Ovary (tissue), 9 donors: Measurements from ENCODE around the gene SLC9A2. TPM values are rescaled to one million over a fixed set of nuclear protein-coding genes. Genes with fewer than 3 reads are reported as not detected.

ENCODE experiments used
- DNase-seq, 5 donors: peaks; one replicate each; pipeline ENCODE4 v3.0.0-alpha.2; 2019 to 2020
- H3K27ac ChIP-seq, 2 donors: fragments of 200-600 bp; one replicate each; pipeline versions ENCODE4 v1.5.1 to v1.8.0; 2019 to 2022
- H3K27me3 ChIP-seq: fragments of 200-600 bp; one replicate; pipeline ENCODE4 v1.8.0; 2022
- H3K36me3 ChIP-seq: fragments of 200-600 bp; sonication (generic); one replicate; pipeline ENCODE4 v1.5.1; 2019
- H3K4me1 ChIP-seq: one replicate; pipeline ENCODE4 v1.8.1; 2013; ENCODE audit warnings: mild to moderate bottlenecking, moderate library complexity; ENCODE audit not compliant: insufficient read depth
- H3K4me3 ChIP-seq: fragments of 200-600 bp; sonication (generic); one replicate; pipeline ENCODE4 v1.5.1; 2017
- H3K9me3 ChIP-seq, 2 donors: fragments of 200-600 bp in 1 of 2; sonication (generic) in 1 of 2; one replicate each; pipeline versions ENCODE4 v1.5.1 to v1.8.1; 2013 to 2019; ENCODE audit warnings: mild to moderate bottlenecking in 1 of 2, moderate library complexity in 1 of 2
- EP300 ChIP-seq: sonication (generic); formaldehyde crosslinking; IDR thresholded peaks from one replicate; pipeline ENCODE4 v1.6.1; 2017; ENCODE audit warnings: antibody characterized with exemption
- POLR2A ChIP-seq: fragments of 450-650 bp; IDR thresholded peaks from one replicate; pipeline ENCODE4 v1.6.1; 2017; ENCODE audit warnings: antibody characterized with exemption, mild to moderate bottlenecking, moderate library complexity
- WGBS, 3 donors: extraction: QIAGEN DNeasy Blood & Tissue Kit in 1 of 3; methylation state at CpG; one replicate each; pipeline versions ENCODE4 v1.1.5 to v1.1.7; 2013 to 2017; 5-methylcytosine and 5-hydroxymethylcytosine counted together
- intact Hi-C, 4 donors: fragments of 100-400 bp; cut with DNase I; formaldehyde crosslinking; loops; one replicate each; pipeline versions ENCODE4 v1.11.0 to v1.15.1; 2022 to 2023
- polyA plus RNA-seq, 2 donors: library from polyadenylated mRNA; stranded (reverse); fragments of 200-250 nt in 1 of 2; fragments of 350-450 nt in 1 of 2; fragmentation: Illumina TruSeq in 1 of 2; extraction: RNeasy Lipid Tissue Mini Kit (QIAGEN cat#74804) in 1 of 2; gene quantifications; one replicate each; pipeline ENCODE4 v1.2.3, GENCODE V29; 2013 to 2014
- total RNA-seq, 7 donors: library from RNA; depleted of rRNA in 2 of 7; stranded (reverse); fragments of >200 nt in 2 of 7; fragmentation: NEBNext Ultra II Directional in 3 of 7; extraction: Animal tissue kit (Norgen Biotek cat#: 25700) in 3 of 7; gene quantifications; one replicate each; pipeline versions ENCODE4 v1.1.0 to v1.2.4, GENCODE V29; 2016 to 2023
- TF ChIP-seq, protein P1 (sequence below), 3 donors: fragments of 450-650 bp in 2 of 3; fragments of 200-600 bp in 1 of 3; IDR thresholded peaks; one replicate each; pipeline versions ENCODE4 v1.5.1 to v1.8.0; 2016 to 2022; ENCODE audit warnings: antibody characterized with exemption in 3 of 3, mild to moderate bottlenecking in 1 of 3
- donor health status: DM: no; HTN: no; CAD: no; lungs with moderate emphysema.
- donor health status: DM: no; HTN: no; CAD: no.
- donor health status: Bipolar disorder and iron deficiency.
- donor health status: DM: yes; HTN: yes; CAD: no.
- donor health status: DM: no; HTN: no; CAD: no.
- donor health status: DM: yes; HTN: yes; CAD: no.

The SLC9A2 gene
- total and polyA plus RNA-seq, 9 donors = 0.08 to 0.46 (median 0.15) TPM; not detected in 5

DNA sequence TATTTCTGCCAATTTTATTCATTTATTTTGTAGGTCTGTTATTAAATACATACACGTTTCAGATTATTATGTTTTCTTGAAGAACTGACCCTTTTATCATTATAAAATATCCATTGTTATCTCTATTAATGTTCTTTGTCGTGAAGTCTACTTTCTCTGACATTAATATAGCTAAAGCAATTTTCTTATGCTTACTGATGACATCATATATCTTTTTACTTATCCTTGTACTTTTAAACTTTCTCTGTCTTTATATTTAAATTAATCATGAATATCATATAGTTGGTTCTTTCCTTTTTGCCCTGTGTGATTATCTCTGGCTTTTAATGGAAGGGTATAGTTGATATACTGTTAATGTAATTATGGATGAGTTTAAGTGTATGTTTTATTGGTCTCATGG lies 36.5 kb upstream of the SLC9A2 start:
- intact Hi-C loops = no loop called here
- Histone ChIP-seq H3K4me3 (no peak overlapping the region), H3K9me3 (no peaks in the 10 kb centered on the region), H3K27ac (no peak overlapping the region), H3K4me1 (no peaks in the 10 kb centered on the region), H3K36me3 (no peaks in the 10 kb centered on the region), H3K27me3 (no peaks in the 10 kb centered on the region)
- 54 to 64% (median 55%) methylated on average over 2 of the region's 2 CpGs for WGBS, 3 donors
- DNase-seq = no peak
- TF ChIP-seq POLR2A = no peak
- TF ChIP-seq EP300 = no peak
- TF ChIP-seq, protein P1, sequence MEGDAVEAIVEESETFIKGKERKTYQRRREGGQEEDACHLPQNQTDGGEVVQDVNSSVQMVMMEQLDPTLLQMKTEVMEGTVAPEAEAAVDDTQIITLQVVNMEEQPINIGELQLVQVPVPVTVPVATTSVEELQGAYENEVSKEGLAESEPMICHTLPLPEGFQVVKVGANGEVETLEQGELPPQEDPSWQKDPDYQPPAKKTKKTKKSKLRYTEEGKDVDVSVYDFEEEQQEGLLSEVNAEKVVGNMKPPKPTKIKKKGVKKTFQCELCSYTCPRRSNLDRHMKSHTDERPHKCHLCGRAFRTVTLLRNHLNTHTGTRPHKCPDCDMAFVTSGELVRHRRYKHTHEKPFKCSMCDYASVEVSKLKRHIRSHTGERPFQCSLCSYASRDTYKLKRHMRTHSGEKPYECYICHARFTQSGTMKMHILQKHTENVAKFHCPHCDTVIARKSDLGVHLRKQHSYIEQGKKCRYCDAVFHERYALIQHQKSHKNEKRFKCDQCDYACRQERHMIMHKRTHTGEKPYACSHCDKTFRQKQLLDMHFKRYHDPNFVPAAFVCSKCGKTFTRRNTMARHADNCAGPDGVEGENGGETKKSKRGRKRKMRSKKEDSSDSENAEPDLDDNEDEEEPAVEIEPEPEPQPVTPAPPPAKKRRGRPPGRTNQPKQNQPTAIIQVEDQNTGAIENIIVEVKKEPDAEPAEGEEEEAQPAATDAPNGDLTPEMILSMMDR (IDR thresholded peaks at IDR 0.05) = no peak

DNA sequence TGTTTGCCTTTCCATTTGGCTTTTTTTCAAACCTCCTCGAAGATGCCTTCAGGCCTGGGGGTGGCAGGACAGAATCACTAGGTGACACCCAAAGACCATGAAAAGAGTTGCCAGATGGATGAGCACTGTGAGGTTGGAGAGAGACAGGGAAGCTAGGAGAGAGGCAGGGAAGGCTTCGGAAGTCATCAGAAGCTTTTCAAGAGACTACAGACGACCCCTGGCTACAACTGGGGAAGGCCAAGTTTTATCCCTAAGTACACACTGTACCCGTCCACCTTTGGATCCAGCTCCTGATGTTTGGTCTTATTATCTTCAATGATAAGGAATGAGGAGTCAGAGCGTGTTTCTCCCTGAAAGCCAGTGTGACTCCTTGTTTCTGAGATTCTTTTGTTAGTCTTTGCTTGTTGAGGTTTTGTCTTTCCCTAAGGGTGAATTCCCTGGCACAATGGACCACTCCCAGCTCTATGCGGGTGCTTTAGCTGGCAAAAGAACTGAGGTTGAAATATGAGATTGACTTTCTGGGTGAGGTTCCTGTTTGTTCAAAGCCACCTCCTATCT lies 33.4 kb upstream of the SLC9A2 start:
- Histone ChIP-seq H3K27me3 (no peaks in the 10 kb centered on the region), H3K4me3 (no peak overlapping the region), H3K27ac (no peak overlapping the region), H3K36me3 (no peaks in the 10 kb centered on the region), H3K4me1 (no peaks in the 10 kb centered on the region), H3K9me3 (no peaks in the 10 kb centered on the region)
- DNase-seq = no peak
- WGBS, 3 donors = 57 to 65% (median 62%) methylated on average over 6 of the region's 6 CpGs
- intact Hi-C loops = no loop called here
- no peak for TF ChIP-seq POLR2A

DNA sequence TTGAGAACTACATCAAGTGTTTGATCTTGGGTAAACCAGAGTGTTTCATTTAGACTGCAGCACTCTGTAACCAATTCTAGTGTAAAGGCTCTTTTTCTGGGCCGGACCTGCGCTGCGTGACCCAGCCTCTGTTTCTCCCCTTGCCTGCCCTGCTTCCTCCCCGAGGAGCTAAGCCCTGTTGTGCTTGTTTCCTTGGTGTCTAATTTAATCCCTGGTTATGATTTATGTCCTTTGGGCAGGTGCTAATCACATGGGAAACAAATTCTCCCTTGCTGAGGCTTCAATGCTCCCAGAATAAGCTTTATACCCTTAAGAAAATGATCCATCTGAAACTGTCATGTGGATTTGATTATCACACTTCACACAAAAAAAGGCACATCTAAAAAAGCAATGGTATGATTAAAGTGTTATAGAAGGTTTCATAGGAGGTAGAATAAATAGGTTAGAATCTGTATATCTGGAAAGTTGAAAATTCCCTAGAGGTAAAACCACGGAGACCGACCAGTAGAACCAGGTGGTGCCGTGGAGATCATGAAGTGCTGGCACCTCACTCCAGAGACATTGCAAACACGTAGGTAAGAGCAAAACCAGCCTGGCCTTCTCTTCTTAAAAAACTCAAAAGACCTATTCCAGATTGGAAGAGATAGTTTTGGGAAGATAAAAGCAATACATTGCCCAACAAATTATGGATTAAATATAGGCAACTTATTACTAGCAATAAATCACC lies 31.0 kb upstream of the SLC9A2 start:
- H3K4me1 ChIP-seq = no peaks in the 10 kb centered on the region
- 80 to 85% (median 83%) methylated on average over 8 of the region's 8 CpGs for WGBS, 3 donors
- no peak for DNase-seq
- H3K4me3 ChIP-seq = no peak overlapping the region
- H3K9me3 ChIP-seq = no peaks in the 10 kb centered on the region
- H3K27me3 ChIP-seq = no peaks in the 10 kb centered on the region
- H3K27ac ChIP-seq = no peak overlapping the region
- intact Hi-C loops = no loop called here
- TF ChIP-seq, protein P1 (IDR thresholded peaks at IDR 0.05) = no peak
- no peak for TF ChIP-seq EP300
- no peak for TF ChIP-seq POLR2A
- no peaks in the 10 kb centered on the region for H3K36me3 ChIP-seq

DNA sequence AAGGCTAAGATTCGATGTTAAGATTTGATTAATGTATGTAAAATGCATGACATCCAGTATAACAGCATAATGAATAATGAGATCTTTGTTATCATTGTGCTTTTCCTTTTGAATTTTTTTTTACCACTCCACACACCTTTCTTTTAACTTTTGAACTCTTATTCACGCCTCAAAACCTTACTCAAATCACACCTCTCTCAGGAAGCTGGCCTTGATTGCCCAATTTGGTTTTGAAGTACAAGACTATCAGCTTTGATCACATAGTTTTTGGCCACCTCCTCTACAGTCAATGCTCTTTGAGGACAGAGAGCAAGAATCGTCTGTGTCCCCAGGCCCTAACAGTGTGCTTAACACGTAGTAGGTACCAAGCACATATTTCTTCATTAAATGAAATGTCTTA lies 29.9 kb upstream of the SLC9A2 start:
- DNase-seq = no peak
- intact Hi-C loops = no loop called here
- Histone ChIP-seq H3K27me3 (no peaks in the 10 kb centered on the region), H3K4me3 (no peak overlapping the region), H3K27ac (no peak overlapping the region), H3K4me1 (no peaks in the 10 kb centered on the region), H3K9me3 (no peaks in the 10 kb centered on the region), H3K36me3 (no peaks in the 10 kb centered on the region)
- TF ChIP-seq, protein P1 (IDR thresholded peaks at IDR 0.05) = no peak
- TF ChIP-seq EP300 (no peak), POLR2A (no peak)
- 61 to 67% (median 66%) methylated on average over 4 of the region's 4 CpGs for WGBS, 3 donors

DNA sequence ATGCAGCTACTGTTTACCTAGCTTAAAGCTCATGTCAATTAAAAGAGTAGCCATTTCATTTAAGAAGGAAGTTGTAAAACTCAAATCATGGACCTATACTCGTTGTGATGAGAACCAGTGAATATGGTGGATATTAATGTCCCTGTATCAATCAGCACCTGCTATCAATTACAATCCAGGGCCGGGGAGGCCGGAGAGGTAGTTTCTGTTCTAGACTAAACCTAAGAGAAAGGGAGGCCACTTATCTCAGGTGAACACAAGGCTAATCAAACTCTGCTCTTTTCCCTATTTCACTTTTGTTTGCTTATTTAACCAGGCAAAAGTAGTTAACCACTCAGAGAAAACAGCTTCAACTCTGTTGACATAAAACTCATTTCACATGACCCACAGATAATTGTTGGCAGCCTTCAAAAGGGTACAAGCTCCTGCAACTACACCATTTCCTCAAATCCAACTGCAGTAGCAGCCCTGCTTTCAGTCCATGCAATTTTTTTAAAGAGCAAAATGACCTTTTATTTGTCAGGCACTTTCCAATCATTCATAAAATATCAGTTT lies 27.8 kb upstream of the SLC9A2 start:
- intact Hi-C loops = no loop called here
- TF ChIP-seq EP300 = no peak
- TF ChIP-seq POLR2A = no peak
- TF ChIP-seq, protein P1 (IDR thresholded peaks at IDR 0.05) = no peak
- Histone ChIP-seq H3K36me3 (no peaks in the 10 kb centered on the region), H3K4me3 (no peak overlapping the region), H3K27ac (no peak overlapping the region), H3K4me1 (no peaks in the 10 kb centered on the region), H3K27me3 (no peaks in the 10 kb centered on the region), H3K9me3 (no peaks in the 10 kb centered on the region)
- WGBS, 3 donors = 60 to 78% (median 63%) methylated on average over 3 of the region's 3 CpGs
- no peak for DNase-seq
